ENCODE measurements around the gene S1PR1. TPM values are rescaled to one million over a fixed set of nuclear protein-coding genes. Genes with fewer than 3 reads are reported as not detected.
"Not testable (repeated sequence)": the region's sequence is repeated elsewhere in the genome, so short reads cannot be mapped to it uniquely, and the experiment has no call there.

Gene S1PR1
- total and polyA plus RNA-seq, 2 of the 13 experiments (the other 11 are each of a cell fraction or from before 2014, with no cell fraction given) = not detected

DNA sequence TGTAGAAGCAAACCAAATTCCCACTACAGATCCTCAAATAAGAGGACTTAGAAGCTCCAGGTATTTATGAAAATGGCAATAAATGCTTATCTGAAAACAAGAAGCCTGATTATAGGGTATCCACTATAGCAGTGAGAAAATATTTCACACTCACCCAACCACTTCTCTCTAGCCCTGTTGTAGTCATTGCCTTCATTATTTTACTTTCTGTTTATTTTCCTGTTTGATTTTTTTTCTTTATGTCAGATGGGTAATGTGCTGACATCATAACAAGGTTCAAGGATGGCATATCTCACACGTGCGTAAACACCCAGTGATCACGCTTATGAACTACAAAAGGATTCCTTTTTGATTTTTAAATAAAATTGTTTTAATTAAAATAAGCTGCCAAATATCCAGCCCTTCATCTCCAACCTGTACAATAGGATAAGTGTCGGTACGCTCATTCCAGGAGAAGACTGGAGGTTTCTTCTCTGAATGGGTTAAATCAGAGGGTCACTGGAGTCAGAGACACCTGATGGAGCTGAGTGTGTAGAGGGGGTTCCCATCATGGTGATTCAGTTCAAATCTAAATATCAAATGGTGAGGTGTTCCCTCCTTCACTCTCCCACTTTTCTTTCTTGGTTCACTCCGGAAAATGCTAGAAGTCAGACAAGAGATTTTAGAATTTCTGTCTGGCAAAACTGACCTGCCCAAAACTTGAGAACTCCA lies 8.2 kb upstream of the S1PR1 start:
- Histone ChIP-seq H3K79me2 (ENCODE audit: insufficient read depth, low read length) (no peaks in the 10 kb centered on the region), H3K9me3 (ENCODE audit: low read length) (no peaks in the 10 kb centered on the region), H3K4me3 (replicated peaks in 1 of 3; ENCODE audit: insufficient read depth in 1 of 3, low read depth in 2 of 3, low read length in 3 of 3) (no peak overlapping the region), H3K36me3 (replicated peaks in 1 of 2; ENCODE audit: control insufficient read depth in 1 of 2, insufficient read depth in 2 of 2, low read length in 2 of 2) (no peaks in the 10 kb centered on the region), H3K27ac (ENCODE audit: extremely low read length, insufficient read depth, low read length) (no peak overlapping the region), H3K4me1 (ENCODE audit: insufficient read depth, low read length) (no peaks in the 10 kb centered on the region), H2AFZ (ENCODE audit: low read length) (no peak overlapping the region), H3K4me2 (ENCODE audit: low read depth, low read length) (no peak overlapping the region), H3K9ac (ENCODE audit: insufficient read depth, low read depth, low read length) (no peak overlapping the region), H3K27me3 (ENCODE audit: control insufficient read depth in 1 of 2, insufficient read depth in 2 of 2, low read length in 2 of 2) (no peaks in the 10 kb centered on the region), H4K20me1 (ENCODE audit: insufficient read depth, low read length) (no peaks in the 10 kb centered on the region)
- FAIRE-seq (no peak), DNase-seq (ENCODE audit: low spot score) (no peak), ATAC-seq (no peak)
- intact Hi-C loops (cut with micrococcal nuclease; ENCODE audit: unreplicated experiment) (no loop called here), in situ Hi-C loops (cut with HindIII; ENCODE audit: extremely low pct_ligation_motif_present, low pct_unique_long_range_greater_than_20kb) (no loop called here)
- CTCF ChIA-PET (ENCODE audit: low intra/inter-chr PET ratio, low total read pairs) = no interaction called here
- 73% methylated on average over 6 of the region's 6 CpGs for WGBS (ENCODE audit: low lambda C conversion rate)
- BruUV-seq (replicated peaks) = no TSS peak
- TF ChIP-seq ZNF3 (CRISPR knock-in tag; IDR thresholded peaks at IDR 0.05) = no peak
- no peak for TF ChIP-seq ZNF652 (CRISPR knock-in tag; IDR thresholded peaks at IDR 0.05; ENCODE audit: borderline replicate concordance, low read depth)
- no peak for TF ChIP-seq NRL (CRISPR knock-in tag; IDR thresholded peaks at IDR 0.05; ENCODE audit: borderline replicate concordance)
- TF ChIP-seq KDM5B (CRISPR knock-in tag; IDR thresholded peaks at IDR 0.05; ENCODE audit: borderline replicate concordance) = no peak
- TF ChIP-seq POLR2G (IDR thresholded peaks at IDR 0.05; ENCODE audit: low read depth, low read length) = no peak
- no peak for TF ChIP-seq ZNF749 (CRISPR knock-in tag; IDR thresholded peaks at IDR 0.05; ENCODE audit: borderline replicate concordance)
- POLR2A ChIA-PET = no interaction called here

DNA sequence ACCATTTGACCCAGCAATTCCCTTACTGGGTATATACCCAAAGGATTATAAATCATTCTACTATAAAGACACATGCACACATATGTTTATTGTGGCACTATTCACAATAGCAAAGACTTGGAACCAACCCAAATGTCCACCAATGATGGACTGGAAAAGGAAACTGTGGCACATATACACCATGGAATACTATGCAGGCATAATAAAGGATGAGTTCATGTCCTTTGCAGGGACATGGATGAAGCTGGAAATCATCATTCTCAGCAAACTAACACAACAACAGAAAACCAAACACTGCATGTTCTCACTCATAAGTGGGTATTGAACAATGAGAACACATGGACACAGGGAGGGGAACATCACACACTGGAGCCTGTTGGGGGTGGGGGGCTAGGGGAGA lies 4.6 kb upstream of the S1PR1 start:
- H3K9me3 ChIP-seq (ENCODE audit: low read length); H4K20me1 ChIP-seq (ENCODE audit: insufficient read depth, low read length); CTCF ChIA-PET (ENCODE audit: low intra/inter-chr PET ratio, low total read pairs); H3K27ac ChIP-seq (ENCODE audit: extremely low read length, insufficient read depth, low read length); H3K4me3 ChIP-seq (replicated peaks in 1 of 3; ENCODE audit: insufficient read depth in 1 of 3, low read depth in 2 of 3, low read length in 3 of 3); ATAC-seq; H3K9ac ChIP-seq (ENCODE audit: insufficient read depth, low read depth, low read length); DNase-seq (ENCODE audit: low spot score); FAIRE-seq; H3K36me3 ChIP-seq (replicated peaks in 1 of 2; ENCODE audit: control insufficient read depth in 1 of 2, insufficient read depth in 2 of 2, low read length in 2 of 2); H3K79me2 ChIP-seq (ENCODE audit: insufficient read depth, low read length); H2AFZ ChIP-seq (ENCODE audit: low read length); H3K4me2 ChIP-seq (ENCODE audit: low read depth, low read length); POLR2A ChIA-PET; in situ Hi-C loops (cut with HindIII; ENCODE audit: extremely low pct_ligation_motif_present, low pct_unique_long_range_greater_than_20kb); BruUV-seq (replicated peaks): not testable (repeated sequence)
- intact Hi-C loops (cut with micrococcal nuclease; ENCODE audit: unreplicated experiment) = loop anchor here (10.0 kb wide), 1 partner anchor 97 kb away; no protein-coding TSS in a partner anchor
- Histone ChIP-seq H3K4me1 (ENCODE audit: insufficient read depth, low read length) (peaks cover 17% of the 10 kb centered on the region), H3K27me3 (ENCODE audit: control insufficient read depth in 1 of 2, insufficient read depth in 2 of 2, low read length in 2 of 2) (peaks cover 3 to 23% of the 10 kb centered on the region in 2 experiments; a peak in 4 of 5 replicates)
